ENCODE results near the gene ECM2. TPM values are rescaled to one million over a fixed set of nuclear protein-coding genes. Genes with fewer than 3 reads are reported as not detected.
A peak's percentile ranks its signal among the peaks of the same experiment; 100 is the strongest.

The ECM2 gene
- total and polyA plus RNA-seq, 2 donors (not counting 1 experiment from before 2014, with no cell fraction given): 6.8 to 17.2 TPM

GRCh38 chr9:92525306-92525705, 10.5 kb downstream of the ECM2 start:
- no peaks in the 10 kb centered on the region for H3K36me3 ChIP-seq (ENCODE audit: control insufficient read depth, insufficient read depth, low read length)
- no peaks in the 10 kb centered on the region for H3K9me3 ChIP-seq (ENCODE audit: control insufficient read depth, insufficient read depth, low read depth, low read length)
- H3K27ac ChIP-seq (ENCODE audit: insufficient read depth, low read length): no peak overlapping the region
- no peak overlapping the region for H2AFZ ChIP-seq (ENCODE audit: low read length)
- H4K20me1 ChIP-seq (ENCODE audit: control insufficient read depth, extremely low read depth, insufficient read depth, low read length): no peaks in the 10 kb centered on the region
- peak; percentile 64 to 78 for DNase-seq (ENCODE audit: low read depth in 2 of 2)
- no peak overlapping the region for H3K9ac ChIP-seq (ENCODE audit: insufficient read depth, low read length)
- no peak overlapping the region for H3K4me2 ChIP-seq (ENCODE audit: extremely low read depth, insufficient read depth, low read length)
- no peaks in the 10 kb centered on the region for H3K4me1 ChIP-seq (ENCODE audit: control insufficient read depth, extremely low read depth, insufficient read depth, low read length)
- no peaks in the 10 kb centered on the region for H3K79me2 ChIP-seq (ENCODE audit: control insufficient read depth, insufficient read depth, low read length)
- TF ChIP-seq CTCF (conservative IDR thresholded peaks at IDR 0.05 in 1 of 2, IDR thresholded peaks at IDR 0.05 in 1 of 2; ENCODE audit: low read depth in 1 of 2, low read length in 2 of 2): no peak
- TF ChIP-seq EZH2 (IDR thresholded peaks at IDR 0.05; ENCODE audit: low read length, missing control alignments): no peak
- no peaks in the 10 kb centered on the region for H3K27me3 ChIP-seq (ENCODE audit: control insufficient read depth, insufficient read depth, low read length)
- H3K4me3 ChIP-seq (replicated peaks in 1 of 4; ENCODE audit: control extremely low read depth in 1 of 4, insufficient read depth in 1 of 4, low read depth in 3 of 4, low read length in 4 of 4): no peak overlapping the region

- Histone ChIP-seq H3K4me2 (ENCODE audit: extremely low read depth, insufficient read depth, low read length) (no peak overlapping the region), H3K9me3 (ENCODE audit: control insufficient read depth, insufficient read depth, low read depth, low read length) (no peaks in the 10 kb centered on the region), H2AFZ (ENCODE audit: low read length) (no peak overlapping the region), H3K36me3 (ENCODE audit: control insufficient read depth, insufficient read depth, low read length) (no peaks in the 10 kb centered on the region), H3K27me3 (ENCODE audit: control insufficient read depth, insufficient read depth, low read length) (no peaks in the 10 kb centered on the region), H3K27ac (ENCODE audit: insufficient read depth, low read length) (no peak overlapping the region), H3K9ac (ENCODE audit: insufficient read depth, low read length) (no peak overlapping the region), H3K4me1 (ENCODE audit: control insufficient read depth, extremely low read depth, insufficient read depth, low read length) (no peaks in the 10 kb centered on the region), H3K4me3 (replicated peaks in 1 of 4; ENCODE audit: control extremely low read depth in 1 of 4, insufficient read depth in 1 of 4, low read depth in 3 of 4, low read length in 4 of 4) (no peak overlapping the region), H3K79me2 (ENCODE audit: control insufficient read depth, insufficient read depth, low read length) (no peaks in the 10 kb centered on the region), H4K20me1 (ENCODE audit: control insufficient read depth, extremely low read depth, insufficient read depth, low read length) (no peaks in the 10 kb centered on the region)
- no peak for TF ChIP-seq EZH2 (IDR thresholded peaks at IDR 0.05; ENCODE audit: low read length, missing control alignments)
- TF ChIP-seq CTCF (conservative IDR thresholded peaks at IDR 0.05 in 1 of 2, IDR thresholded peaks at IDR 0.05 in 1 of 2; ENCODE audit: low read depth in 1 of 2, low read length in 2 of 2): no peak
- no peak for DNase-seq (ENCODE audit: low read depth in 2 of 2)
These were observed 10.9 kb downstream of the ECM2 start for GRCh38 chr9:92524881-92525280.

GRCh38 chr9:92522983-92523970, 12.5 kb downstream of the ECM2 start:
- Histone ChIP-seq H3K4me3 (replicated peaks in 1 of 4; ENCODE audit: control extremely low read depth in 1 of 4, insufficient read depth in 1 of 4, low read depth in 3 of 4, low read length in 4 of 4) (no peak overlapping the region), H3K27ac (ENCODE audit: insufficient read depth, low read length) (no peak overlapping the region), H2AFZ (ENCODE audit: low read length) (no peak overlapping the region), H3K4me2 (ENCODE audit: extremely low read depth, insufficient read depth, low read length) (no peak overlapping the region), H3K4me1 (ENCODE audit: control insufficient read depth, extremely low read depth, insufficient read depth, low read length) (no peaks in the 10 kb centered on the region), H3K9ac (ENCODE audit: insufficient read depth, low read length) (no peak overlapping the region), H4K20me1 (ENCODE audit: control insufficient read depth, extremely low read depth, insufficient read depth, low read length) (no peaks in the 10 kb centered on the region), H3K27me3 (ENCODE audit: control insufficient read depth, insufficient read depth, low read length) (no peaks in the 10 kb centered on the region), H3K79me2 (ENCODE audit: control insufficient read depth, insufficient read depth, low read length) (no peaks in the 10 kb centered on the region), H3K9me3 (ENCODE audit: control insufficient read depth, insufficient read depth, low read depth, low read length) (no peaks in the 10 kb centered on the region), H3K36me3 (ENCODE audit: control insufficient read depth, insufficient read depth, low read length) (no peaks in the 10 kb centered on the region)
- no peak for DNase-seq (ENCODE audit: low read depth in 2 of 2)
- no peak for TF ChIP-seq EZH2 (IDR thresholded peaks at IDR 0.05; ENCODE audit: low read length, missing control alignments)
- TF ChIP-seq CTCF (conservative IDR thresholded peaks at IDR 0.05 in 1 of 2, IDR thresholded peaks at IDR 0.05 in 1 of 2; ENCODE audit: low read depth in 1 of 2, low read length in 2 of 2): no peak
